Retinal pigment epithelial cell (primary cell): Measurements from ENCODE around the gene POLE.

ENCODE experiments used
- DNase-seq: peaks from one replicate; pipeline ENCODE4 v3.0.0-alpha.2; 2010; ENCODE audit warnings: low read depth
- H3K4me3 ChIP-seq: 2 replicates; pipeline ENCODE4 v1.5.1; 2011; ENCODE audit warnings: mild to moderate bottlenecking, low read length, control low read depth, moderate library complexity
- CTCF ChIP-seq: conservative IDR thresholded peaks from 2 replicates; pipeline ENCODE4 v1.5.1; 2011; ENCODE audit warnings: low read depth, low read length, control low read depth, inconsistent platforms

Gene POLE

GRCh38 chr12:132629330-132629729, 57.8 kb downstream of the POLE start:
- no peak for TF ChIP-seq CTCF
- DNase-seq: no peak
- no peak overlapping the region for H3K4me3 ChIP-seq

GRCh38 chr12:132625731-132626430, 61.3 kb downstream of the POLE start:
- DNase-seq: no peak
- no peak overlapping the region for H3K4me3 ChIP-seq

DNA sequence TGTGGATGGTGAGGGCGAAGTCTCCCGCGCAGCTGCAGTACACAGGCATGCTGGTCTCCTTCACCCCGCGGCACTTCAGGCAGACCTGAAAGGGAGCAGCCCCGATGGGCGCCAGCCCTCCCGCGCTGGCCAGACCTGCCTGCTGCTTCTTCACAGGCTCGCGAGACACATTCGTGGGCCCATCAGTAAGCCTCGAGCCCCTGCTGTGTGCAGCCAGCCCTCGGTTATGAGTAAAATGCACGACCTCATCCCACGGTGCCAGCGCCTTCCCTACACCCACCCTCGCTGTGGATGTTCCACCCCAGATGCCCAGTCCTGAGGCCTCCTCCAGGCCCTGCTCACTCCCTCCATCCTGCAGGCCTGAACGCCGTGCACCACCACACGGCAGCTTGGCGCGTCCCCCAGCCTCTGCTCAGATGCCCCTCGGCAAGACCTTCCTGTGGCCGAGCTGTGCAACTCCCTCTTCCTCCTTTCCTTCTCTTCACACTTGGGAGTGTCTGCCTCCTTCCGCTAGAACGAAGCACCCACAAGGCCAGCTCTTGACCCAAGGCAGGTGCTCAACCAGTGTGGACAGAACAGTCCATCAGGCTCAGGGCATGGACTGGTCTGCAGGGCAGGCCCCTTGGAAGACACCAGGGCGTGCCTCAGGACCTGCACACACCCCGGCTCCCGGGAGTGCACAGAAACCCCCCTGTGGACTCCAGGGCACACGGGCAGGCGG, 62.1 kb downstream of the POLE start:
- no peak overlapping the region for H3K4me3 ChIP-seq
- DNase-seq: no peak
- no peak for TF ChIP-seq CTCF

More at GRCh38 chr12:132625731-132626430, 61.3 kb downstream of the POLE start:
- TF ChIP-seq CTCF: no peak

GRCh38 chr12:132624186-132624855, 62.8 kb downstream of the POLE start:
- no peak for TF ChIP-seq CTCF
- DNase-seq: no peak
- H3K4me3 ChIP-seq: no peak overlapping the region

DNA sequence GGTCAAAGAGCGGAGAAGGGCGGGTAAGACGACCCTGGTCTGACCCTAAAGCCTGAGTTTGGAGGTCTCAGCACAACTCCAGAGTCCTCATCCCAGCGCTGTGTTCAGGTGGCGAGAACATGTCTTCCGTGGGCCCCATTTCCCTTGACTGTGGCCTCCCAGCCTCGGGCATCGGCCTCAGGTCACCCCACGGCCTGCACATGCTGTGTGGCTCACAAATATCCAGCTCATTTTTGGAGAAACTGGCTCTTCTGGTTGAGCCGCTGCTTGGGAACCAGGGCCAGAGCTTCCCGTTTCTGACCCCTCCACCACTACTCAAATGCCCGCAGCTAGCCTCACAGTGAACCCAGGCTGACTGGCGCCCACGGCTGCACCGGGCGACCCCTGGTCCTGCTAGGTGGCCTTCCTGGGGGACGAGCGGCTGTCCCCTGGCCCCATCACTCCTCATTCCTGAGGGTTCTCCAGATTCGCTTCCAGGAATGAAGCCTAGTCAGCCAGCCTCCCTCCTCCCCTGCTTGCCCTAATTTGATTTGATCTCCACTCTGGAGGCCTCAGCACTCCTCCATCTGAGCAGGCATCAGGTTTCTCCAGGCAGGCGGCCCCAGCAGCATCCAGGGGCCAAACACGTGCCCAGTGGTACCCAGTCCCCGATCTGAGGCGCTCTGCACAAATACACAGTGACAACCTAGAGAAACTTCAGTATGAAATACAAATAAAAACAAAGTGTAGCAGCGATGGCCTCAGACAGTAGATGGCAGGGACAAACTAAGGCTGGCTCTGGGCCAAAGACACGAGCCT, 63.9 kb downstream of the POLE start:
- no peak overlapping the region for H3K4me3 ChIP-seq
- TF ChIP-seq CTCF: no peak
- DNase-seq: no peak

DNA sequence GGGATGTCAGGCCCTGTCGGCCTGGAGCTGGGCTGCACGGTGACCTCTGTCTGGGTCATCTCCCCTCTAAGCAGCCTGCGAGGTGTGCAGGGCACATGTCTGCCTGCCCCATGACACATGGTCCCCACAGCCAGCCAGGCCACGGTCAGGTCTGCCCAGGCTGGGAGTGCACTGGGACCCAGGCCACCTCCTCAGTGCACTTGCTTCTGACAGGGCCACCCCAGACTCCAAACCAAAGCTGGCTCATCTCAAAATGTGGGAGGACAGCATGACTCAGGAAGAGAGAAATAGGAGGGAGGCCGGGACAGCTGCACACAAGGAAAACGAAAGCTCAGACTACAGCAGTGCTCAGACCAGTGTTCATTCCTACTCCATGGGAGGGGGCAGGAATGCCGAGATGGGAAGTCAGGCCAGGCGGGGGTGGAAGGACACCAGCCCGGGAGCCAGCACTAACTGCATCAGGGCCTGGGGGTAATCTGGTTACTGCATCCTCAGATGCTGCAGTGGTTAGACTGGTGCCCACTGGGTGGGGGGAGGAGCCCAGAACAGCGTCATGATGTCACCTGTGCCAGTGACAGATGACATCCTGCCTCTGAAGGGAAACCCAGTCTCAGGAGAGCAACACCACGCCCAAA, 64.6 kb downstream of the POLE start:
- no peak for DNase-seq
- no peak for TF ChIP-seq CTCF
- no peak overlapping the region for H3K4me3 ChIP-seq
